H1 (cell line): Measurements from ENCODE around the gene CLCF1. TPM values are rescaled to one million over a fixed set of nuclear protein-coding genes. Genes with fewer than 3 reads are reported as not detected.

ENCODE experiments used
- CHD2 ChIP-seq: IDR thresholded peaks from 2 replicates; pipeline ENCODE4 v1.6.1; 2012; ENCODE audit warnings: low read length, improper control_type of control experiment
- CHD7 ChIP-seq: fragments of 300-600 bp; sonication (generic); IDR thresholded peaks from 2 replicates; pipeline ENCODE4 v1.7.1; 2012; ENCODE audit warnings: low read length, moderate library complexity, mild to moderate bottlenecking, inconsistent platforms; ENCODE audit not compliant: insufficient replicate concordance
- E2F6 ChIP-seq: IDR thresholded peaks from 2 replicates; pipeline ENCODE4 v1.6.1; 2012; ENCODE audit warnings: inconsistent platforms
- RAD21 ChIP-seq, 2 experiments: IDR thresholded peaks in 1 of 2; conservative IDR thresholded peaks in 1 of 2; 2 replicates each; pipeline ENCODE4 v1.6.1; 2011; ENCODE audit warnings: low read depth in 2 of 2, low read length in 2 of 2, improper control_type of control experiment in 1 of 2, inconsistent platforms in 1 of 2, mild to moderate bottlenecking in 1 of 2, moderate library complexity in 1 of 2
- RBBP5 ChIP-seq: IDR thresholded peaks from 2 replicates; pipeline ENCODE4 v1.7.1; 2012; ENCODE audit warnings: low read depth, mild to moderate bottlenecking, inconsistent platforms, low read length, moderate library complexity, borderline replicate concordance
- SP1 ChIP-seq: IDR thresholded peaks from 2 replicates; pipeline ENCODE4 v1.6.1; 2011; ENCODE audit warnings: low read depth, low read length
- polyA plus RNA-seq, 7 experiments: library from polyadenylated mRNA; depleted of rRNA in 3 of 7; stranded (reverse) in 5 of 7; unstranded in 2 of 7; fragments of >200 nt in 5 of 7; fragments of 200-250 nt in 2 of 7; gene quantifications; 1 replicate in 5 of 7; 2 replicates in 1 of 7; 4 replicates in 1 of 7; pipeline versions ENCODE4 v1.2.1 to v1.2.3, GENCODE V29; 2011 to 2013; ENCODE audit warnings: missing spikeins in 2 of 7, mixed read lengths in 2 of 7
- total RNA-seq: library from RNA; stranded (reverse); fragmentation: NEBNext Ultra II Directional; extraction: Animal tissue kit (Norgen Biotek cat#: 25700); gene quantifications from 2 replicates; pipeline ENCODE4 v1.2.1, GENCODE V29; 2021

The CLCF1 gene
- total and polyA plus RNA-seq, 2 of the 8 experiments (the other 6 are each of a cell fraction or from before 2014, with no cell fraction given): 0.32 to 1.2 TPM

GRCh38 chr11:67400942-67401494 lies 27.6 kb upstream of the CLCF1 start (continued):
- TF ChIP-seq CHD7: no peak
- no peak for TF ChIP-seq RAD21 (IDR thresholded peaks at IDR 0.05 in 1 of 2, conservative IDR thresholded peaks at IDR 0.05 in 1 of 2; ENCODE audit: low read depth in 2 of 2, low read length in 2 of 2)
- TF ChIP-seq SP1: no peak
- TF ChIP-seq RBBP5: no peak
- TF ChIP-seq E2F6: no peak
- no peak for TF ChIP-seq CHD2
